H1 (cell line): ENCODE results near the gene IMPG2. TPM values are rescaled to one million over a fixed set of nuclear protein-coding genes. Genes with fewer than 3 reads are reported as not detected.

Experiments used
- CTCF ChIA-PET: fragments of 300-600 bp; sonication (Branson Sonifier 250); formaldehyde crosslinking; loops from one replicate; lab custom pipeline; 2021; ENCODE audit not compliant: partially characterized antibody; lab: Charles Lee
- POLR2A ChIA-PET: fragments of 300-600 bp; sonication (Branson Sonifier 250); formaldehyde crosslinking; loops from one replicate; lab custom pipeline; 2021; ENCODE audit warnings: inconsistent platforms; ENCODE audit not compliant: partially characterized antibody; lab: Charles Lee
- DNase-seq, 2 experiments: peaks; one replicate each; pipeline versions ENCODE4 v3.0.0 to v3.0.0-alpha.2; 2010 to 2022; ENCODE audit warnings: low spot score in 2 of 2, low read depth in 1 of 2, mixed read lengths in 1 of 2
- FAIRE-seq: peaks from 2 replicates; lab custom pipeline; 2011; peaks lifted over from hg19 to GRCh38; lab: Jason Lieb, UNC
- H2AFZ ChIP-seq: 2 replicates; pipeline ENCODE4 v1.8.1; 2012; ENCODE audit warnings: low read length, inconsistent platforms
- H2AK5ac ChIP-seq: 2 replicates; pipeline ENCODE4 v1.6.1; 2013; ENCODE audit warnings: low read depth, low read length
- H2BK120ac ChIP-seq: replicated peaks from 2 replicates; pipeline ENCODE3; 2013; ENCODE audit warnings: low read depth, low read length, inconsistent platforms
- H2BK12ac ChIP-seq: 2 replicates; pipeline ENCODE4 v1.6.1; 2013; ENCODE audit warnings: low read depth, low read length
- H2BK15ac ChIP-seq: 2 replicates; pipeline ENCODE4 v1.6.1; 2013; ENCODE audit warnings: low read length
- H2BK20ac ChIP-seq: 2 replicates; pipeline ENCODE4 v1.6.1; 2013; ENCODE audit warnings: low read length
- H2BK5ac ChIP-seq: 2 replicates; pipeline ENCODE4 v1.6.1; 2013; ENCODE audit warnings: low read depth, low read length
- H3K14ac ChIP-seq: 2 replicates; pipeline ENCODE4 v1.6.1; 2013; ENCODE audit warnings: inconsistent platforms; ENCODE audit not compliant: insufficient read length
- H3K18ac ChIP-seq: 2 replicates; pipeline ENCODE4 v1.6.1; 2013; ENCODE audit warnings: low read length; ENCODE audit errors: extremely low read depth
- H3K23ac ChIP-seq: 2 replicates; pipeline ENCODE4 v1.6.1; 2013; ENCODE audit warnings: inconsistent platforms; ENCODE audit not compliant: insufficient read length
- H3K23me2 ChIP-seq: 2 replicates; pipeline ENCODE4 v1.6.1; 2013; ENCODE audit warnings: low read depth, low read length
- H3K27ac ChIP-seq: 2 replicates; pipeline ENCODE4 v1.6.1; 2011; ENCODE audit warnings: low read depth, low read length, inconsistent platforms
- H3K27me3 ChIP-seq, 4 experiments: replicated peaks in 1 of 4; 1 replicate in 1 of 4; 2 replicates in 3 of 4; pipeline versions ENCODE4 v1.6.1 to v1.8.1; 2011 to 2013; ENCODE audit warnings: low read length in 3 of 4, mild to moderate bottlenecking in 3 of 4, inconsistent platforms in 2 of 4, mixed read lengths in 2 of 4, moderate library complexity in 1 of 4; ENCODE audit not compliant: control insufficient read depth in 3 of 4, insufficient read depth in 3 of 4; ENCODE audit errors: extremely low read depth in 1 of 4
- H3K36me3 ChIP-seq, 4 experiments: 2 replicates each; pipeline versions ENCODE4 v1.6.1 to v1.8.1; 2011 to 2013; ENCODE audit warnings: mild to moderate bottlenecking in 4 of 4, low read length in 3 of 4, moderate library complexity in 2 of 4, control low read depth in 1 of 4, inconsistent platforms in 1 of 4; ENCODE audit not compliant: insufficient read depth in 4 of 4, control insufficient read depth in 2 of 4
- H3K4ac ChIP-seq: replicated peaks from 2 replicates; pipeline ENCODE3; 2013; ENCODE audit warnings: low read length, low read depth, mixed read lengths, inconsistent platforms; ENCODE audit not compliant: insufficient read length
- H3K4me1 ChIP-seq, 4 experiments: replicated peaks in 1 of 4; 1 replicate in 1 of 4; 2 replicates in 3 of 4; pipeline versions ENCODE4 v1.6.1 to v1.8.1; 2011 to 2013; ENCODE audit warnings: low read length in 3 of 4, inconsistent platforms in 2 of 4, mixed read lengths in 1 of 4; ENCODE audit not compliant: insufficient read depth in 4 of 4, control insufficient read depth in 3 of 4
- H3K4me2 ChIP-seq, 2 experiments: 2 replicates each; pipeline versions ENCODE4 v1.6.1 to v1.8.1; 2011 to 2013; ENCODE audit warnings: low read depth in 2 of 2, low read length in 2 of 2, control low read depth in 1 of 2, inconsistent platforms in 1 of 2, mild to moderate bottlenecking in 1 of 2; ENCODE audit not compliant: insufficient read depth in 1 of 2
- H3K4me3 ChIP-seq, 4 experiments: fragments of 200-600, 300-600 bp in 1 of 4; sonication (generic), shearing (Covaris generic), sonication (Bioruptor Twin) in 1 of 4; 2 replicates each; pipeline versions ENCODE4 v1.5.1 to v1.8.1; 2011 to 2016; ENCODE audit warnings: low read length in 4 of 4, low read depth in 3 of 4, control low read depth in 2 of 4, inconsistent platforms in 2 of 4, mild to moderate bottlenecking in 2 of 4, mixed read lengths in 1 of 4, moderate library complexity in 1 of 4; ENCODE audit not compliant: insufficient read depth in 2 of 4; ENCODE audit errors: extremely low read depth in 1 of 4
- H3K56ac ChIP-seq: replicated peaks from 2 replicates; pipeline ENCODE3; 2013; ENCODE audit warnings: low read depth, mild to moderate bottlenecking, mixed read lengths, low read length, inconsistent platforms; ENCODE audit not compliant: insufficient read length
- H3K79me1 ChIP-seq: 2 replicates; pipeline ENCODE4 v1.6.1; 2013; ENCODE audit warnings: low read depth, low read length, control low read depth
- H3K79me2 ChIP-seq, 2 experiments: 2 replicates each; pipeline versions ENCODE4 v1.6.1 to v1.8.1; 2012 to 2013; ENCODE audit warnings: low read length in 2 of 2, mild to moderate bottlenecking in 2 of 2, inconsistent platforms in 1 of 2; ENCODE audit not compliant: insufficient read depth in 2 of 2, control insufficient read depth in 1 of 2
- H3K9ac ChIP-seq, 4 experiments: replicated peaks in 1 of 4; 1 replicate in 1 of 4; 2 replicates in 3 of 4; pipeline versions ENCODE4 v1.6.1 to v1.8.1; 2011 to 2013; ENCODE audit warnings: low read depth in 3 of 4, low read length in 3 of 4, control low read depth in 2 of 4, mild to moderate bottlenecking in 2 of 4, moderate library complexity in 2 of 4, inconsistent platforms in 1 of 4; ENCODE audit errors: extremely low read depth in 1 of 4
- H3K9me3 ChIP-seq, 2 experiments: 2 replicates each; pipeline versions ENCODE4 v1.6.1 to v1.8.1; 2012 to 2013; ENCODE audit warnings: mild to moderate bottlenecking in 2 of 2, moderate library complexity in 2 of 2, control low read depth in 1 of 2, inconsistent platforms in 1 of 2, low read depth in 1 of 2, low read length in 1 of 2, mixed read lengths in 1 of 2; ENCODE audit not compliant: insufficient read depth in 2 of 2
- H4K20me1 ChIP-seq, 2 experiments: replicated peaks in 1 of 2; 2 replicates each; pipeline versions ENCODE3 to v1.8.1; 2011 to 2013; ENCODE audit warnings: inconsistent platforms in 2 of 2, low read length in 2 of 2, mild to moderate bottlenecking in 1 of 2; ENCODE audit not compliant: insufficient read depth in 2 of 2, control insufficient read depth in 1 of 2
- H4K5ac ChIP-seq: 2 replicates; pipeline ENCODE4 v1.6.1; 2013; ENCODE audit warnings: low read length, low read depth, mixed read lengths, inconsistent platforms; ENCODE audit not compliant: insufficient read length
- H4K8ac ChIP-seq: 2 replicates; pipeline ENCODE4 v1.8.0; 2013; ENCODE audit warnings: mild to moderate bottlenecking, moderate library complexity, low read length, inconsistent platforms; ENCODE audit not compliant: insufficient read depth; ENCODE audit errors: extremely low read depth
- H4K91ac ChIP-seq: replicated peaks from 2 replicates; pipeline ENCODE3; 2013; ENCODE audit warnings: low read length, mixed read lengths, inconsistent platforms; ENCODE audit not compliant: insufficient read length
- JUN ChIP-seq: IDR thresholded peaks from 2 replicates; pipeline ENCODE4 v1.6.1; 2011; ENCODE audit warnings: low read depth, mild to moderate bottlenecking, improper control_type of control experiment, low read length
- NANOG ChIP-seq: IDR thresholded peaks from 2 replicates; pipeline ENCODE4 v1.6.1; 2011; ENCODE audit warnings: low read length, low read depth, mild to moderate bottlenecking, inconsistent platforms; ENCODE audit not compliant: insufficient read depth, poor library complexity, severe bottlenecking
- NRF1 ChIP-seq: IDR thresholded peaks from 2 replicates; pipeline ENCODE4 v1.6.1; 2011; ENCODE audit warnings: mild to moderate bottlenecking, low read depth, low read length, improper control_type of control experiment
- SIN3A ChIP-seq, 2 experiments: IDR thresholded peaks in 1 of 2; conservative IDR thresholded peaks in 1 of 2; 2 replicates each; pipeline ENCODE4 v1.6.1; 2011 to 2012; ENCODE audit warnings: low read length in 2 of 2, improper control_type of control experiment in 1 of 2, low read depth in 1 of 2, mild to moderate bottlenecking in 1 of 2
- SRF ChIP-seq: IDR thresholded peaks from 2 replicates; pipeline ENCODE4 v1.6.1; 2011; ENCODE audit warnings: mild to moderate bottlenecking, low read depth, low read length, moderate library complexity
- SUZ12 ChIP-seq: fragments of 200-600 bp; sonication (generic); IDR thresholded peaks from 2 replicates; pipeline ENCODE4 v1.6.1; 2012; ENCODE audit warnings: mild to moderate bottlenecking, inconsistent platforms, low read length, moderate library complexity, mixed read lengths
- polyA plus RNA-seq, 7 experiments: library from polyadenylated mRNA; depleted of rRNA in 3 of 7; stranded (reverse) in 5 of 7; unstranded in 2 of 7; fragments of >200 nt in 5 of 7; fragments of 200-250 nt in 2 of 7; gene quantifications; 1 replicate in 5 of 7; 2 replicates in 1 of 7; 4 replicates in 1 of 7; pipeline versions ENCODE4 v1.2.1 to v1.2.3, GENCODE V29; 2011 to 2013; ENCODE audit warnings: missing spikeins in 2 of 7, mixed read lengths in 2 of 7
- total RNA-seq: library from RNA; stranded (reverse); fragmentation: NEBNext Ultra II Directional; extraction: Animal tissue kit (Norgen Biotek cat#: 25700); gene quantifications from 2 replicates; pipeline ENCODE4 v1.2.1, GENCODE V29; 2021
- TF ChIP-seq, protein P1 (sequence below), 3 experiments: IDR thresholded peaks; 1 replicate in 2 of 3; 2 replicates in 1 of 3; pipeline versions ENCODE4 v1.5.1 to v1.6.1; 2011; ENCODE audit warnings: low read length in 3 of 3, mild to moderate bottlenecking in 3 of 3, inconsistent platforms in 2 of 3, low read depth in 1 of 3, moderate library complexity in 1 of 3; ENCODE audit not compliant: insufficient read depth in 1 of 3; ENCODE audit errors: control extremely low read depth in 1 of 3

The IMPG2 gene
- total and polyA plus RNA-seq, 2 of the 8 experiments (the other 6 are each of a cell fraction or from before 2014, with no cell fraction given): 0.03 to 0.06 TPM

DNA sequence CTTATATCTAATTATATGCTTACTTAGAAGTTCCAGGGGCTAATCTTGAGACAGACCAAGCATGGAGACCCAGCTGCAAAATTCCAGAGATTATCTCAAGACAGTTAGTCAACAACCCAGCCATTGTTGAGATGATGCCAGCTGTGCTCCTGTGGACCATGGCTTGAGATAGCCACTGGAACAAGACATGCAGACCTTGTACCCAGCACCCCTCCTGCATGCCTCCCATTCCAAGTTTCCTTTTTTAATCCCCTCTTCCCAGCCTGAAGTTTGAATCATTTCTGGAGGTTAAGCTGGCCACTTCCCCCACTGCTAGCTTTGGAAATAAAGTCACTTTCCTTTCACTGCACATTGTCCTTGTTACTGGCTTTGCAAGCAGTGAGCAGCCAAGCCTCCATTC is 53.8 kb downstream of the IMPG2 start:
- TF ChIP-seq SIN3A (conservative IDR thresholded peaks at IDR 0.05 in 1 of 2, IDR thresholded peaks at IDR 0.05 in 1 of 2; ENCODE audit: low read depth in 1 of 2, low read length in 2 of 2): no peak
- TF ChIP-seq, protein P1, sequence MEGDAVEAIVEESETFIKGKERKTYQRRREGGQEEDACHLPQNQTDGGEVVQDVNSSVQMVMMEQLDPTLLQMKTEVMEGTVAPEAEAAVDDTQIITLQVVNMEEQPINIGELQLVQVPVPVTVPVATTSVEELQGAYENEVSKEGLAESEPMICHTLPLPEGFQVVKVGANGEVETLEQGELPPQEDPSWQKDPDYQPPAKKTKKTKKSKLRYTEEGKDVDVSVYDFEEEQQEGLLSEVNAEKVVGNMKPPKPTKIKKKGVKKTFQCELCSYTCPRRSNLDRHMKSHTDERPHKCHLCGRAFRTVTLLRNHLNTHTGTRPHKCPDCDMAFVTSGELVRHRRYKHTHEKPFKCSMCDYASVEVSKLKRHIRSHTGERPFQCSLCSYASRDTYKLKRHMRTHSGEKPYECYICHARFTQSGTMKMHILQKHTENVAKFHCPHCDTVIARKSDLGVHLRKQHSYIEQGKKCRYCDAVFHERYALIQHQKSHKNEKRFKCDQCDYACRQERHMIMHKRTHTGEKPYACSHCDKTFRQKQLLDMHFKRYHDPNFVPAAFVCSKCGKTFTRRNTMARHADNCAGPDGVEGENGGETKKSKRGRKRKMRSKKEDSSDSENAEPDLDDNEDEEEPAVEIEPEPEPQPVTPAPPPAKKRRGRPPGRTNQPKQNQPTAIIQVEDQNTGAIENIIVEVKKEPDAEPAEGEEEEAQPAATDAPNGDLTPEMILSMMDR (IDR thresholded peaks at IDR 0.05; ENCODE audit: control extremely low read depth in 1 of 3, insufficient read depth in 1 of 3, low read depth in 1 of 3, low read length in 3 of 3): no peak
- TF ChIP-seq NRF1: no peak
- TF ChIP-seq NANOG: no peak
- no peak for TF ChIP-seq SRF
- TF ChIP-seq JUN: no peak
- TF ChIP-seq SUZ12: no peak
- Histone ChIP-seq H3K9me3 (no peaks in the 10 kb centered on the region; a peak in 1 of 4 replicates), H3K9ac (no peak overlapping the region), H2BK5ac (no peak overlapping the region), H3K4me3 (no peak overlapping the region), H3K56ac (no peak overlapping the region), H3K4me2 (no peak overlapping the region), H2BK15ac (no peak overlapping the region), H3K27me3 (peaks cover 6 to 15% (median 10%) of the 10 kb centered on the region in 4 experiments; a peak in 6 of 7 replicates), H3K79me1 (no peaks in the 10 kb centered on the region), H3K14ac (no peak overlapping the region), H3K23ac (no peak overlapping the region), H3K4me1 (no peaks in the 10 kb centered on the region), H3K36me3 (no peaks in the 10 kb centered on the region), H2AK5ac (no peak overlapping the region), H4K20me1 (no peaks in the 10 kb centered on the region), H2AFZ (no peak overlapping the region), H3K27ac (no peak overlapping the region), H3K18ac (no peak overlapping the region), H3K23me2 (no peaks in the 10 kb centered on the region), H4K91ac (no peak overlapping the region), H2BK20ac (no peak overlapping the region), H2BK12ac (no peak overlapping the region), H3K4ac (no peak overlapping the region), H3K79me2 (no peaks in the 10 kb centered on the region), H2BK120ac (no peak overlapping the region), H4K8ac (no peak overlapping the region), H4K5ac (no peak overlapping the region)
- no peak for DNase-seq
- ChIA-PET POLR2A (no interaction called here), CTCF (interaction anchor here (0.6 to 0.7 kb wide), 2 partner anchors 37 to 55 kb away, joined by 3 read pairs; no protein-coding TSS in a partner anchor)
- FAIRE-seq: no peak
